ENCODE data around the gene SEPTIN1.

- TF ChIP-seq EZH2 (IDR thresholded peaks at IDR 0.05; ENCODE audit: low read depth): no peak
- TF ChIP-seq CTCF (conservative IDR thresholded peaks at IDR 0.05): no peak
Measured at GRCh38 chr16:30374538-30374937, 7.8 kb downstream of the SEPTIN1 start, which contains the start of gene MYL11.
